Posterior vena cava (tissue), 2 donors: ENCODE data around the gene SIGLEC9. TPM values are rescaled to one million over a fixed set of nuclear protein-coding genes. Genes with fewer than 3 reads are reported as not detected.
"Not testable (repeated sequence)": the region's sequence is repeated elsewhere in the genome, so short reads cannot be mapped to it uniquely, and the experiment has no call there.

Source experiments
- DNase-seq: peaks from one replicate; pipeline ENCODE4 v3.0.0-alpha.2; 2020; ENCODE audit warnings: low spot score
- intact Hi-C, 2 donors: fragments of 100-400 bp; cut with DNase I; formaldehyde crosslinking; loops; one replicate each; pipeline versions ENCODE4 v1.14.1 to v1.14.2; 2022 to 2023
- total RNA-seq, 2 donors: library from RNA; stranded (reverse); fragmentation: NEBNext Ultra II Directional; extraction: Animal tissue kit (Norgen Biotek cat#: 25700); gene quantifications; one replicate each; pipeline ENCODE4 v1.2.1, GENCODE V29; 2021
- donor health status: DM: yes; HTN: yes; CAD: no.
- donor health status: DM: yes; HTN: yes; CAD: no.

Gene SIGLEC9
- total RNA-seq, 2 donors from 2014 or later: 8.7 to 12.6 TPM

DNA sequence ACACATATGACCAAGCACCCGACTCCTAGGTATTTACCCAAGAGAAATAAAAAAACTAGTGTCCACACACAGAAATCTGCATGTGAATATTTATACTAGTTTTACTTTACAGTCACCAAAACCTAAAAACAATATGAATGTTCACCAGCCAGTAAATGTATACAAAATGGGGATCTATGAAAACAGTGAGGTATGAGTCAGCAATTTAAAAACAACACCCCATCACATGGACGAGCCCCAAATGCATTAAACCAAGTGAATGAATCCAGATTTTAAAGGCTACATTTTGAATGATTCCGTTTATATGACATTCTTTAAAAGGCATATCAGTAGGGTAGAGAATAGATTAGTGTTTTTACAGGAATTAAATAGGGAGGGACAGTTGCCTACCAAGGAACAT lies 39.5 kb downstream of the SIGLEC9 start:
- intact Hi-C loops: no loop called here
- DNase-seq: no peak

DNA sequence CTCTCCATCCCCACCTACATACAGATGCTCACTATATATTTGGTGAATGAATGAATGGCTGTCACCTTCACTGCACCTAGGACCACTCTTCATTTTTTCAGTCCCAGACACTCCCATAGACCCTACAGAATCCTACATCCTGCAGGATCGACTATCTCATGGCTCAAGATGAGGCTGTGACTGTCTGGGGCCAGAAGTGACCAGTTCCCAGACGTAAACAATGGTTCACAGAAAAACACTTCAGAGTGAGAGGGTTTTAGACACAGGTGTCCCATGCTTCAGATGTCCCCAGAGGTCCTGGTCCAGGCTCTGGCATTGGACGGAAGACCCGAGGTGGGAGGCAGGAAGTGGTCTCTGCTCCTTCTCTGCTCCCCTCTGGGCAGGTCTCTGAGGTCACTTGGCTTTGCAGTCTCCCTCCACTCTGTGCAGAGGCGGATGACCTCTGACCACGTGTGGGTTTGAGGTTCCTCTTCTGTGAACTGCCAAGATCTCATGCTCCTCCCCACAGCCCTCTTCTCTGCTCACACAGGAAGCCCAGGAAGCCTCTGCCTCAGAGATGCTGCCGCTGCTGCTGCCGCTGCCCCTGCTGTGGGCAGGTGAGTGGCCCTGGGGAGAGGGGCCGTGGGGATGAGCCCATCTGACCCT lies 42.3 kb downstream of the SIGLEC9 start:
- intact Hi-C loops: no loop called here

DNA sequence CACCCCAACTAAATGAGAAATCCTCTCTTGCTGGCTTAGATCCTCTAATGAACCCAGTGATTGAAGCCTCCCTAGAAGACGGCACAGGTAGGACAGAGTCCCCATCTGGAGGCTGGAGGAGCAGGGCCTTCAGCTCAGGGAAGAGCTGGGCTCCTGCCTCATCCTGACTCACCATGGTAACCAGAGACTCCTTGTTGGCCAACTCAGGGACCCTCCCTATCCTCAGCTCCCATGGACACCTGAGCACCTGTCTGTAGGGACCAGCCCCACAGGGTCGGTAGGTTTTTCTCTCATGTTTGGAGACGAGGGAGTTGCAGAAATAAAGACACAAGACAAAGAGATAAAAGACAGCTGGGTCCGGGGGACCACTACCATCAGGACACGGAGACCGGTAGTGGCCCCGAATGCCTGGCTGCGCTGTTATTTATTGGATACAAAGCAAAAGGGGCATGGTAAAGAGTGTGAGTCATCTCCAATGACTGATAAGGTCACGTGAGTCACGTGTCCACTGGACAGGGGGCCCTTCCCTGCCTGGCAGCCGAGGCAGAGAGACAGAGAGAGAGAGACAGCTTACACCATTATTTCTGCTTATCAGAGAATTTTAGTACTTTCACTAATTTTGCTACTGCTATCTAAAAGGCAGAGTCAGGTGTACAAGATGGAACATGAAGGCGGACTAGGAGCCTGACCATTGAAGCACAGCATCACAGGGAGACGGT lies 44.0 kb downstream of the SIGLEC9 start:
- no peak for DNase-seq
- intact Hi-C loops: no loop called here

More for the DNA sequence above, 42.3 kb downstream of the SIGLEC9 start:
- peak; percentile 78 for DNase-seq

DNA sequence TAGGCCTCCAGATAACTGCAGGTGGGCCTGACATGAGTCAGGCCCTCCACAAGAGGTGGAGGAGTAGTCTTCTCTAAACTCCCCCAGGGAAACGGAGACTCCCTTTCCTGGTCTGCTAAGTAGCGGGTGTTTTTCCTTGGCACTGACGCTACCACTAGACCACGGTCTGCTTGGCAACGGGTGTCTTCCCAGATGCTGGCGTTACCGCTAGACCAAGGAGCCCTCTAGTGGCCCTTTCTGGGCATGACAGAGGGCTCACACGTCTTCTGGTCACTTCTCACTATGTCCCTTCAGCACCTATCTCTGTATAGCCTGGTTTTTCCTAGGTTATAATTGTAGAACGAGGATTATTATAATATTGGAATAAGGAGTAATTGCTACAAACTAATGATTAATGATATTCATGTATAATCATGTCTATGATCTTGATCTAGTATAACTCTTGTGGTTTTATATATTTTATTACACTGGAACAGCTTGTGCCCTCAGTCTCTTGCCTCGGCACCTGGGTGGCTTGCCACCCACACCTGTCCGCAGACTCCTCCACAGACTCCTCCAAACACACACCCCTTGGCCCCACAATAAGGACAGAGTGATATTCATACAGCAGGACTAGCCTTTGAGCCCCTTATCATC lies 44.7 kb downstream of the SIGLEC9 start:
- peak; percentile 91 for DNase-seq
- intact Hi-C loops: not testable (repeated sequence)

DNA sequence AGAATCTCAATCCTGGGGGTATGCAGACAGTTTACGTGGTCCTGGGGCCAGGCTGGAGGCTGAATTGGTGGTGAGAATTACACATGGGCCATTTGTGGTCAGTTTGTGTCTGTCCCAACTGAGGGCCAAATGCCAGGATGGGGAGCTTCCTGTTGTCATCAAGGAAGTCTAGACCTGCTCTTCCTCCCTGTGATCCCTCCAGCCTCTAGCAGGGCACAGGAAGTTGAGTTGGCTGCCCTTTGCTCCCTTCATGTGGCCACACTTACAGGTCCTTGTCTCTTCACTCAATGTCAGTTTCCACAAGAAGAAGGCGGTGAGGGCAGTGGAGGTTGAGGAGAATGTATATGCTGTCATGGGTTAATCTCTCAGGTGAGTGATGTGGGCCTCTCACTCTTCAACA lies 47.5 kb downstream of the SIGLEC9 start:
- intact Hi-C loops: no loop called here
- no peak for DNase-seq

DNA sequence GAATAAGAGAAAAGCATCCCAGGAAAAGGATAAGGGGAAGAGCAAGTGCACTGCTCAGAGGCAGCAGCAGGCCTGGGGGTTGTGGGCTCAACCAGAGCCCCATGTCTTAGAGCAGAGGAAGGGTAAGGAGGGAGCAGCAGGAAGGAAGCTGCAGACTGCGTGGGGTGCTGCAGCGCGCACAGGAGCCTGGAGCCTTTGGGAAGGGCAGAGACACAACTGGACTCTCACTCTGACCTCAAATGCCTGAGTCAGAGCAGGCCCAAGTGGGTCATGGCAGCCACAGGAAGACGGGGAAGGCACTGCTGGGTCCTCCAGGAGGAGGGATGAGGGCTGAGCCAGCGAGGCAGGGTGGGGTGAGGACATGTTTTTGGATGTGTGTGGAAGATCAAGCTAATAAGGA lies 49.0 kb downstream of the SIGLEC9 start:
- peak; percentile 38 for DNase-seq
- intact Hi-C loops: no loop called here

DNA sequence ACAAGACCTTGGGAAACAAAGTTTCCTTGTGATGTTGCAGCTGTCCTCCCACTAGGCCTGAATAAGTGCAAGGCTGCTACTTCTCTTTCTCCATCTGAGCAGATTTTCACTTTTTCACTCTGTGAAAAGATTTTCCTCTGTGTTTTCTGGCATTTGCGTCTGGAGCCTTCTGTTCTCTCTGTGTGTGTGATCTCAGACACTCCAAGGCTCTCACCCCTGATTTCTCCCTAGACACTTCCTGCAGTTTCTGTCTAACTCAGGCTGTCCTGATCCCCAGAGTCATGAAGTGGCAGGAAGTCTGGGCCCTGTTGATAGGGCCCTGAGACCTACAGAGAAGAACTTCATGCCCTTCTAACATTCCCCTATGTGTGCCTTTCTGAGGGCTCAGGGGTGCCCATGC lies 54.5 kb downstream of the SIGLEC9 start:
- intact Hi-C loops: no loop called here
- DNase-seq: no peak

Other genes with a start within 250 kb of the SIGLEC9 start
- gene KLK4, start 213.5 kb upstream of the SIGLEC9 start, total RNA-seq: not detected
- not detected for gene KLK5, start 171.9 kb upstream of the SIGLEC9 start, total RNA-seq
- not detected for gene KLK6, start 155.3 kb upstream of the SIGLEC9 start, total RNA-seq
- not detected for gene KLK7, start 141.0 kb upstream of the SIGLEC9 start, total RNA-seq
- not detected for gene KLK8, start 123.3 kb upstream of the SIGLEC9 start, total RNA-seq
- not detected for gene KLK10, start 105.2 kb upstream of the SIGLEC9 start, total RNA-seq
- gene KLK11, start 98.3 kb upstream of the SIGLEC9 start, total RNA-seq: not detected
- not detected for gene KLK12, start 89.9 kb upstream of the SIGLEC9 start, total RNA-seq
- not detected for gene KLK13, start 59.8 kb upstream of the SIGLEC9 start, total RNA-seq
- not detected for gene KLK14, start 42.0 kb upstream of the SIGLEC9 start, total RNA-seq
- 1 to 10 TPM; 3.7 to 5.0 TPM for gene CTU1, start 16.5 kb upstream of the SIGLEC9 start, total RNA-seq
- gene SIGLEC7, start 17.4 kb downstream of the SIGLEC9 start, total RNA-seq: 1 to 10 TPM; 1.8 to 5.5 TPM
- 10 to 100 TPM in 1 of 2 donors, 1 to 10 TPM in 1; 10.0 to 17.4 TPM for gene CD33, start 100.2 kb downstream of the SIGLEC9 start, total RNA-seq
- gene SIGLECL1, start 126.2 kb downstream of the SIGLEC9 start, total RNA-seq: not detected
- under 1 TPM; 0.19 to 0.33 TPM for gene IGLON5, start 186.7 kb downstream of the SIGLEC9 start, total RNA-seq
- gene VSIG10L, start 217.2 kb downstream of the SIGLEC9 start, total RNA-seq: 1 to 10 TPM; 2.0 to 2.9 TPM
- 10 to 100 TPM; 44.4 to 50.8 TPM for gene ETFB, start 241.5 kb downstream of the SIGLEC9 start, total RNA-seq
- gene CLDND2, start 244.1 kb downstream of the SIGLEC9 start, total RNA-seq: 1 to 10 TPM in 1 of 2 donors, under 1 TPM in 1; 0.62 to 1.2 TPM
- 1 to 10 TPM; 3.0 to 4.8 TPM for gene NKG7, start 247.7 kb downstream of the SIGLEC9 start, total RNA-seq